Measurements from ENCODE around the gene ERC2.

ERC2 gene

GRCh38 chr3:55660642-55661041, 807.6 kb downstream of the ERC2 start:
- H3K4me3 ChIP-seq (ENCODE audit: low read depth, low read length), result no peak overlapping the region
- TF ChIP-seq CTCF (IDR thresholded peaks at IDR 0.05; ENCODE audit: low read depth, low read length), result no peak

- no peak overlapping the region for H3K4me3 ChIP-seq (ENCODE audit: low read depth, low read length)
- TF ChIP-seq CTCF (IDR thresholded peaks at IDR 0.05; ENCODE audit: low read depth, low read length), result no peak
These were observed 808.6 kb downstream of the ERC2 start for GRCh38 chr3:55659701-55660100.

- no peak overlapping the region for H3K4me3 ChIP-seq (ENCODE audit: low read depth, low read length)
- TF ChIP-seq CTCF (IDR thresholded peaks at IDR 0.05; ENCODE audit: low read depth, low read length), result no peak
These were observed 809.3 kb downstream of the ERC2 start for GRCh38 chr3:55658690-55659562.

GRCh38 chr3:55658270-55658669, 810.0 kb downstream of the ERC2 start:
- no peak overlapping the region for H3K4me3 ChIP-seq (ENCODE audit: low read depth, low read length)

GRCh38 chr3:55655544-55655943, 812.7 kb downstream of the ERC2 start:
- no peak overlapping the region for H3K4me3 ChIP-seq (ENCODE audit: low read depth, low read length)

More at GRCh38 chr3:55658270-55658669, 810.0 kb downstream of the ERC2 start:
- TF ChIP-seq CTCF (IDR thresholded peaks at IDR 0.05; ENCODE audit: low read depth, low read length), result no peak

GRCh38 chr3:55654123-55654760, 814.0 kb downstream of the ERC2 start:
- H3K4me3 ChIP-seq (ENCODE audit: low read depth, low read length), result no peak overlapping the region
- TF ChIP-seq CTCF (IDR thresholded peaks at IDR 0.05; ENCODE audit: low read depth, low read length), result no peak

More at GRCh38 chr3:55655544-55655943, 812.7 kb downstream of the ERC2 start:
- no peak for TF ChIP-seq CTCF (IDR thresholded peaks at IDR 0.05; ENCODE audit: low read depth, low read length)

GRCh38 chr3:55651011-55651410, 817.3 kb downstream of the ERC2 start:
- no peak for TF ChIP-seq CTCF (IDR thresholded peaks at IDR 0.05; ENCODE audit: low read depth, low read length)
- H3K4me3 ChIP-seq (ENCODE audit: low read depth, low read length), result no peak overlapping the region

All from WI38 (cell line).